GM21360 (cell line): ENCODE measurements around the gene EYS.
"Not testable (repeated sequence)": the region's sequence is repeated elsewhere in the genome, so short reads cannot be mapped to it uniquely, and the experiment has no call there.

Experiments used
- ATAC-seq: cut with Tn5 transposase; IDR thresholded peaks from one replicate; pipeline ENCODE4 v1.9.1; 2021; ENCODE audit warnings: mild to moderate bottlenecking, moderate library complexity; ENCODE audit not compliant: unreplicated experiment

EYS gene

DNA sequence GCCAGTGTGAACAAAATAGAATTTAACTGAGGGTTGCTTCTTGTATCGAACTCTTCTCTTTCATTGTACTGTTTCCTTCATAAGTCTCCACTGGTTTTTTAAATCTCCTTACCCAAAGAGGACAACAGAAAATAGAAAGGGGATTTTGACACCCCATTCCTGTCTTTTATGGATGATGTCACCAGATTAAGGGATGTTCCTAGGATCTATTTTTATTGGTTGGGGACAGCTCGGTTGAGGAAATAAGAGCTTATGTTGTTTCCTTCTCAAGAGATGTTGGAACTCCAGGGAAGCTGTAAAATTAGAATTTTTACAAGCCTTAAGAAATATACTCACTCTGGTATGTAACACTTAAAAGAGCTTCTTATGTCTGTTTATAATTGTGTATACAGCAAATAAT is 1900.0 kb downstream of the EYS start:
- no peak for ATAC-seq

DNA sequence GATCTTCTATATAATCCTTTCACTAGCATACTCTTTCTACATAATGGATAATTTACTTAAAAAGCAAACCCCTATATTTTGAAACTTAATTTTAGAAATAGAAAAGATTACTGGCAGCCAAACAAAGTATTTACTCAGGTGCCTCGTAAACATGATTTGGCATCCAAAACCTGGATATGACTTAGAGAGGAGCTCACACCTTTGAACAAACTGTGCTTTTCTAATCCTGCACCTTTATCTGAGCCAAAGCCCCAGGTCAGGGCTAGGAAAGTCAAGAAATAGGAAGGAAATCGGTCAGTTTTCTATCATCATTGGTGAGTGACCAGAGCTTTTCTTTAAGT is 1900.5 kb downstream of the EYS start:
- no peak for ATAC-seq

DNA sequence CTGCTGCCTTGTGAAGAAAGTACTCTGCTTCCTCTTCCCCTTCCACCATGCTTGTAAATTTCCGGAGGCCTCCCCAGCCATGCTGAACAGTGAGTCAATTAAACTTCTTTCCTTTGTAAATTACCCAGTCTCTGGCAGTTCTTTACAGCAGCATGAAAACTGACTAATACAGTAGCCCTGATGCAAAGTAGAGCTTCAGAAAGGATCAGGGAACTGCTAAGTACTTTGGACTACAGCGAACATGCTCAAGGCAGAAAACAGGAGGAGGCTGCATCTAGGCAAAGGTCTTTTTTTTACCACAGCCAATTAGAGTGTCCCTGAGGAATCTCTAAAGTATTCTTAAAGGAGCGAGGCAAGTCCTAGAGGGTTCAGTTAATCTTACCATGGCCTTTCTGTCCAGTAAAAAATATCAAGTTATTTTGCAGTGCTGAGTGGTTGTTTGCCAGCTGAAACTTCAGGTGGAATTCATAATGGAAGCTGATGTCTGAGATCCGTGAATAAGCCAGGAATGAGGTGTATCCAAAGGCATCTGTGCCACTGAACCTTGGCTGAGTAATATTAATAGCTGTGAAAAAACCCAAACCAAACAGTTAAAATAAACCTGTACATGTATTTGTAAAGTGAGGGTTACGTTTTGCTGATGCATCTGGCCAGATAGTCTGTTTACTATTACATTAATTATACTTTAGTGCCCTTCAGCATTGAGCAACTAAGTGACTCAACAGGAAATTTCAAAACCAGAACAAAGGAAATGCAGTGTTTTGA is 1901.0 kb downstream of the EYS start:
- no peak for ATAC-seq

DNA sequence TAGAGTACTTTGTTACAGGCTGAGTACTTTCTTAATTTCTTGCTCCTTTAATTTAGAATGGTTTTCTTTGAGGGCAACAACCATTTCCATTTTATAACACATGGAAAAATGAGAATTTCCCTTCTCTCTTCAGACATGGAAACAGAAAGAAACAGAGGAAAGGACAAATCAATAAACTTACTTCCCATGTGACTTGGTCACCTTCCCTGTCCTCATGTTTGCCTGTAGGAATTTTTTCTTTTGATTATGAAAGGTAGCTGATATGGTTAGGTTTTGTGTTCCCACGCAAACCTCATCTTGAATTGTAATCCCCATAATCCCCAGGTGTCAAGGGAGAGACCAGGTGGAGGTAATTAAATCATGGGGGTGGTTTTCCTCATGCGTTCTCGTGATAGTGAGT is 1901.7 kb downstream of the EYS start:
- no peak for ATAC-seq

DNA sequence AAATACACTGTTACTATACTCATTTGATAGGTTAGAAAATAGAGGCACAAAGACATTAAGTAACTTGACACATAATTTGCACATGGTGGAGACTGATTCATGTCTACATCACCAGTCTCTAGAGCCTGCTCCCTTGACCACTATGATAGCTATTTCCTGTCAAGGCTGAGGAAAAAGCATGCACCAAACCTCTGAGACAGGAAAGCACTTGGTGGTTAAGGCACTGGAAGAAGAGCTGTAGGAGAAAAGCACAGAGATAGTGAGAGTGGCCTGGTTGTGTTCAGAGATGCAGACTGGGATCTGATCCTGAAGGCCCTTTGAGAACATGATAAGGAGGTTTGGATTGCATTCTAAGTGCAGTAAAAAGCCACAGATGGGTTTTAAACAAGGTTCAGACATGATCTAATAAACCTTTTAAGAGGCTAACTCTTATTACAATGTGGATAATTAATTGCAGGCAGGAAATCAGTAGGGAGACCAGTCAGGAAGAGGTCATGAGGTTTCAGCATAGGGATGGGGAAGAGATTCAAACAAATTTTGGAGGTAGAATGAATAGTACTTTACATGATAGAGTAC is 1902.6 kb downstream of the EYS start:
- no peak for ATAC-seq

DNA sequence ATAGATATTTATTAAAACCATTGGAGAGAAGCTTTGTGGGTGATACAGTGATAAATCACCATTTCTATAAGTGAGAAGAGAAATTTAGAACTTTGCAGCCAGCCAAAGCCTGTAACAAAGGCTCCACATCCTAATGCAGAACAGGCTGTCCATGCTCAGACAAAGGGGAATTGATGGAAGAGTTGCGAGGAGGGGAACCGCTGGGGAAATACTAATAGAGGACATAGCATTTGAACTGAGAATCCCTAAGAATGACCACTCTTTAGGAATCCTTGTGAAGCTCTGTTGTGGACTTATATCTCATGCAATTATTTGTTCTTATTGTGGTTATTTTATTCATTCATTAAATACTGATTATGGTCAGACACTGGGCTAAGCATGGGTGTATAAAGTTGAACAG is 1903.7 kb downstream of the EYS start:
- no peak for ATAC-seq

DNA sequence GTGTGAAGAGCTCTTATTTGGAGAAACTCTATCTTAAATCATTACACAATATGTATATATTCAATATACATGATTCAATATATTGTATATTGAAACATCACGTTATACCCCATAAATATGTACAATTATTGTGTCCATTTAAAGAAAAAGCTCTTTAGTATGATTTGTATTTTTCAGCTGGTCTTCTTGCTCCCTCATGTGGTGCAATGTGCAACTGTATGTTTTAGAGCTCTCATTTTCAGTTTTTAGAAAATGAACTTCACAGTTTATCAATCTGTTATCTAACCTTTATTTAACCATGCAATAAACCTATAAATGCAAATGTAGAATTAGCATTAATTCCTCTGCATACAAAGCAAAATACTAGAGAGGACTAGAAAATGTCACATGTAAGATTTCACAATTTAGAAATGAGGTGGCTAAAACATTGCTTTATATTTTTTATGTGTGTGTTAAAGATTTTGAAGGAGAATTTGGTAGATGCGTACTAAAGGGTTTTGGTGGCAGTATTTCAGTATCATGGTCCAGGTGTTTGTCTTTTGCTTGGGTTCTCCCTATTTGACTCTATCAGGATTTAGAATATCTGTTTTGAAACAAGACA is 1904.3 kb downstream of the EYS start:
- ATAC-seq: no peak

DNA sequence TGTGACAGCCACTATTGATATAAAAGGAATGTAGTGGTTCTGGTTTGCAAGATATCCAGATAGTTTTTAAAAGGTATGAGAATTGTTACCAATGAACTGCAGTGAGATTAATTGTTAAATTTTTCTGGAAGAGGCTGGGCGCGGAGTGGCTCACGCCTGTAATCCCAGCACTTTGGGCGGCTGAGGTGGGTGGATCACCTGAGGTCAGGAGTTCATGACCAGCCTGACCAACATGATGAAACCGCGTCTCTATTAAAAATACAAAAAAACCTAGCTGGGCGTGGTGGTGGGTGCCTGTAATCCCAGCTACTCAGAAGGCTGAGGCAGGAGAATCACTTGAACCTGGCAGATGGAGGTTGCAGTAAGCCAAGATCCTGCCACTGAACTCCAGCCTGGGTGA is 1906.6 kb downstream of the EYS start:
- ATAC-seq: not testable (repeated sequence)

DNA sequence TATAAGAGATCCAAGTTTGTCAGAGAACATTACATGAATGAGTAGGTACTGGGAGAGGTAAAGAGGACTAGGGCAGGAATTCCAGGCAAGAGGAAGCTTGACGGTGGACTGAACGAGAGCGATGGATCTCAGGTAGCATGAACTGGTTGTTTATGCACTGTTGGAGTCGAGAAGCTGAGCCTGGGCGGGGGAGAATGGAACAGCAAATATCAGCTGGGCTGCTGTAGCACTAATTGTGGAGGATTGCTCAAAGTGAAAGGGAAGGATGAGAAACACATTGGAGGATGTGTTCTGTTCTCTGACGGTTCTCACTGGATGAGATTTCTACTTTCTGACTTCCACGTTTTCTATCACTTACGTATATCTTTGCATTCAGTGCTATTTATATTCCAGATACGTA is 1907.2 kb downstream of the EYS start:
- no peak for ATAC-seq

DNA sequence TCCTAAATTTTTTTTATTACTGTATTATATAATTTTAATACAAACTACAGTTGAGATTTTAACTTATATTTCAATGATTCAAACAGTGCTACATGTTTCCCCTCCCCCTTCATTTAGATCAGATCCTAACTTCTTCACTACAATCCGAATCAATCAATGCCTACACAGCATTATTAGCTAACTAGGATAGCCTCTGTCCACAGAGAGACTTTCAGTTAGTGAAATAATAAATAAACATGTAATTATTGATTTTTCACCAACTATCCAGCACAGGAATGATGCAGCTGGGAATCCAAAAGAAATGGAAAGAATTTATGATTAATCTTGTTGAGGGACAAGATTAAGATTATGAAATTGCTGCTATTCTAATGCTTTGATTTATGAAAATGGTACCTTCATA is 1907.7 kb downstream of the EYS start:
- ATAC-seq: no peak

DNA sequence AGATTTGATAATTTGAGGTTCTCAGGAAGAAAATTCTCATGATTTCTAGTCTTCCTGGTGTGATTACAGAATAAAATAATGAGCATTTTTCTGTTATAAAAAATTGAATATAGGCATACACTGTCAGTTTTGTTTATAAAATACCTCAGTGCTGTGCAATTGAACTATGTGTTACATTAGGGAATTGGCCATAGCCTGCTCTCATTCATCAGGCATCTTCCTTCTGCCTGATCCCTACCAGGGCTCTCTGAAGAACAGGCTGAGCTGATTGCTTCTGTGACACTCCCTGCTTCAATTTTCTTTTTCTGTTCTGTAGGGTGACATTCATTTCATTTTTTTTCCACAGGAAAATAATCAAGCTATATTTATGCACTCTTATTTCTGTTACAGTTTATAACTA is 1908.6 kb downstream of the EYS start:
- ATAC-seq: no peak

DNA sequence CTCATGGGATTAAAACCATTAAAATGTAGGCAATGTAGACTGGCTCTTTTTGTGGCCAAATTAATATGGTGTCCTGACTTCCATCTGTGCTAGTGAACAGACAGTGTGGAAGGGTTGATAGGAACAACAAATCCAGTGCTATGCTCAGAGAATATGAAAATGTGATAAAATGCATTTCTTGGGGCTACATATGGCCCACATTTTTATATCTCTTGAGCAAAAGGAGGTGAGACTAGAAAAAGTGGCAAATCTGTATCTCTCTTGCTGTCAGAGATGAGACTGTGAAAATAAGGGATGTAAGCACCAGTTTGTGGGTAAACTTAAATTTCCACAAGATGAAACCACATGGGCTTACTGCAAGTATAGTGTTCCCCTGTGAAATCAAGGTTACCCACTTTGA is 1909.3 kb downstream of the EYS start:
- ATAC-seq: no peak

DNA sequence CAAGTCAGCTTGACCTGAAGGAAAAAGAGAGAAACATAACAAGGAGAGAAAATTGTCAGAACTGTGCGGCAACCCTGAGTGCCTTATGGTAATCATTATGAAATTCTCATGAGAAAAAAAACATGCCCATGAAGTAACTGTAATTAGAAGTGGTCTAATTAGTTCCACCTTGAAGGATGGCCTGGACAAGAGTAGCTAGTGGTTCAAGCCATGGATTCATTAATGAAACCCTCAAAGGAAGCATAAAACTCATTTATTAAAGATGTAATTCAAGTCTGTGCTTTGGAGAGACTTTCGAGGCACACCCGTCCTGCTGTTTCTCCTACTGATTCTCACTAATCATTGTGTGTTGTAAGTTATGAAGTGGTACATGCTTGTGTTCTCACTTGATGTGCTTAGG is 1911.2 kb downstream of the EYS start:
- no peak for ATAC-seq

DNA sequence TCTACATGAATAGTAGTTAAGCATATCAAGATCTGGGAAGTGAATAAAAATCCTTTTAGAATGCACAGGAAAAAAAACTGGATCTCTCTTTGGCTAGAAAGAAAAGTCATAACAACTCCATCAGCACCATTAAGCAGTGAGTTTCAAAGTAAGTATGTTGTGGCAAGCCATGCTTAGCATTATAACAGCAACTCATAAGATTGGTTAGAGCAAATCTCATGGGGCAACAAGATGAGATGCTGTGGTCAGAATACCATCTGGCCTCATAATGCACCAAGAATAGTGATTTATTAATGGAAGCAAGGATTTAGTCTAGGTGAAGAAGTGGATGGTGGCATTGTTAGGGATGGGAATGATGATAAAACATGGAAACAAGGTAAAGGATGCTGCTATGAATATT is 1912.0 kb downstream of the EYS start:
- ATAC-seq: no peak

DNA sequence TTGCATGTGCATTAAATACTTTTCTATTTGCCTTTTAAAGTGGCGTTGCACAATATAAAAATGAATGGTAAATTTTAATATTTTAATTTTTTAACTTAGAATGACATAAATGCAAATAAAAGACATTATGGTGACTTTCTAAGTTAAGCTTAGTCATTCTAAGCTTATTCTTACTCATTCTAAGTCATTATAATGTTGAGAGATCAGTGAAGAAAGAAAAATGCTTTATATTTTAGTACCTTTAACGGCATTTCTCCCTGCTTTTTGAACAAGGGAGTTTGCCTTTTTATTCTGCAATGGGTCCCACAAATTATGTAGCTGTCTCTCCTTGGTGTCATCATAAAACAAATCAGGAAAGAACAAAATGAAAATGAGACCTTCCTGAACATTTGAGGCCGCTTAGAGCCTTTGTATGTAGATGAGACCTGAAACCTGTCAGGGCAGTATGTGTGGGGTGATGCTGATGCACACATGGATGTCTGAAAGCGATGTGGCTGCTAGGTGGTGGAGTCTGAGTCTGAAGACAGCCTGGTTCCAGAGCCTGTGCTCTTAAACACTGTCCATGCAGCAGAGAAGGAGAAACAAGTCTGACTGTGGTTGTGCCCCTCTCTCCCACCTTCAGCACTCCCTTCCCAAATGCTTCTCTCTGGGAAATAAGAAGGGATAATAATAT is 1913.4 kb downstream of the EYS start:
- no peak for ATAC-seq

DNA sequence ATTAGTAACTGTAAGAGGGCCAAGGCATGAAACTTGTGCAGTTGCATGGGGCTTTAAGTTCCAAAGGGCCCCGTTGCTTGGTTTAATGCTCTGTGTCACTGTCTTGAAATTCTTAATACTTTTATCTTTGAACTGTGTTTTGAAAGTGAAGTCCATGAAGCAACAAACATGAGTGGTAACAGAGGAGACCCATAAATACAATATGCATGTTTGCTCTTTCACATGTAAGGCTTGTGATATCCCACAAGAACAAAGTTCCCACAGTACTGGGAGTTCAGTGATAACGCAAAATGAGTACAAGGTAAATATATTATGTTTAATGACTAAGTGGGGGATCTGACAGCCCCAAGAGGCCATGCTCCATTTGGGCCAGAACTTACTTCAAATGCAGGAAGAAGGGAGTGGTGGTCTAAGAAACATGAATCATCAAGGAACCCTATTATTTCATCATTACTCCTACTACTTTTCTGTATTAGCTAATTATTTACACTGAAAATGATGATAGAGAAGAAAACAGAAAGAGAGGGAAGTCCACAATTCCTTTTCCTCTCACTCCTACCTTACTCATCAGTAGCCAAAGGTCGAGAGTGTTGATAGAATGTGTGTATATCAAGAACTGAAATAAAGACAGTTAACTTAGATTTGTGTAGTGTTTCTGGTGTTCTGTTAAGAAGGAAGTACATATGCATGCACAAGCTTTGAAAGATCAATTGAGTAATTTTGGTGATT is 1914.1 kb downstream of the EYS start:
- no peak for ATAC-seq

DNA sequence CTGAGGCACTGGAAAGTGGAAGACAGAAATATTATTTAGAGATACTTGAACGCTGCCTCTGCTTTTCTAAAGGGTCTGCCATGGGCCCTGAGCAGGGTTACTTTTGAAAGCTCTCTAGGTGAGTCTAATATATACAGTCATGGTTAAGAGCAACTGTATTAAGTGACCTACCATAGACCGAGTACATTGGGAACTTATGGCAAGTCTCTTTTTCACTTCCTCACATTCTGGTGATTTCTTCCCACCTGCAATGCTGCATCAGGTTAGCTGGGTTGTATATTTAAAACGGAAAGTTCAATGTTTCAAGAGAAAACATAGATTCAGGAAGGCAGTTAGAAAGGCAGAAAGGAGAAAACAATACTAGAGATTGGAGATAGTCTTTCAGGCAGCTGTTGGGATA is 1916.7 kb downstream of the EYS start:
- peak; percentile 61 for ATAC-seq

DNA sequence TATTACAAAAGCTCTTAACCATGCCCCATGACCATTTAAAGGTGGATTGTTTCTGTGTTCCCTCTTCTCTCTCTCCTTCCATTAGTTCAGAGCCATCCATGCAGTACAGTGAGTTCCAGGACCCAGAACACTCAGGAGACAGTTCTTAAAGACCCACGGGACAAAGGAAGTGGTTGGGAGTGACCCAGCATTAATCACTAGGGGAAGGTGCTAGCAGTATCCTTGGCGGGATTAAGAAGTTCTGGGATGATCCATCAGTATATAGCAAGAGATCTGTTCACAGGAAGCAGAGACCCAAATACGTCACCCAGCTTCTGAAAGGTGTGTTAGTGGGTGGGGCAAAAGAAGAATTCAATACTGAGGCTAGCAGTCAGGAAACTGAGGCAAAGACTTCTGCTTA is 1917.3 kb downstream of the EYS start:
- no peak for ATAC-seq

DNA sequence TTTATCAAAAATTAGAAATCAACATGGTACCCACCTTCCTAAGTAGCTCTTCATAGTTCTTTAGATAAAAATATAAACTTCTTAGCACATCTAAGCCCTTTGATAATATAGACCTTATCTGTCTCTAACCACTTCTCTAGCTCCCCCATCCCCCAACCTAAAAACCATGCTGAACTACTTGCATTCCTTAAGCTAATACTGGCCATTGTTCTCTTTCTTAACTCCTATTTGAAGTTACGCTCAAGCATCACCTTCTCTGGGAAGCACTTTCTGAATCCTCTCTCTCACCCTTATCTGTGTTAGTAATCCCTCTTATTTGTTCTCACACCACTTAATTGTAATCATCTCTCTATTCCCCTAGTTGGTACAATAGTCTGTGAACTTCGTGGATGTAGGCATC is 1918.5 kb downstream of the EYS start:
- ATAC-seq: no peak

DNA sequence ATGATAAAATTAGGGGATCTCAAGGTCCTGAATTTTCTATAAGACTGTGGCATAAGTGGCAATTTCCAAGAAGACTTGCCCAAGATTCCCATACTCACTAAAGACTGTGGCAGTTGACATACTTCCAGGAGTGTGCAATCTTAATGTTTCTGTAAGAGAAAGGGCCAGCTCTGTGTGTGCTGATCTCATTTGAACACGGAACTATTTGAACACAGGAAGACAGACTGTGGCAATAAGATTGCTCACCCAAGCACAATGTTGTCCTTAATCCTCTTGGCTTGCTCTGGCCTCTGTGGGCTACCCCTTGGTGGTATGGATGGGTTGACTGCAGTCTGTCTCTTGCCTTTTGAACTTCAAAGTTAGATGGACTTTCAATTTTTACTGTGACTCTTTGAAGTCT is 1920.0 kb downstream of the EYS start:
- no peak for ATAC-seq

DNA sequence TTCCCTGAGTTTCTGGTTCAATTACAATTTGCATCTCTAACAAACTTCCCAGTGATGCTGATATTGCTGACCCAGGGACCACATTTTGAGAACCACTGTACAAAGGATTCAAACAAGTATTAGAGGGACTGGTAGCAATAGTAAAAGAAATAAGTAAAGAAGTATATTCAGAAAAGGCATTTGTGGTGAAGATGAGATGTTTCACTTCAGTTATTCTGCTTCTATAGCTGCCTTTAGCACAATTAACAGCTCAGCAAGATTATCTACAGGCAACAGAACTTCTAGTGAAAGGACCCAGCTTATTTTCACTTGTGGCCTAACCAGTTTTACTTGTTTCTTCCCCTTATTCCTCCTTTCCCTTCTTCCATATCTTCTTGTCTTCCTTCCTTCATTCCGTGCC is 1922.0 kb downstream of the EYS start:
- no peak for ATAC-seq

DNA sequence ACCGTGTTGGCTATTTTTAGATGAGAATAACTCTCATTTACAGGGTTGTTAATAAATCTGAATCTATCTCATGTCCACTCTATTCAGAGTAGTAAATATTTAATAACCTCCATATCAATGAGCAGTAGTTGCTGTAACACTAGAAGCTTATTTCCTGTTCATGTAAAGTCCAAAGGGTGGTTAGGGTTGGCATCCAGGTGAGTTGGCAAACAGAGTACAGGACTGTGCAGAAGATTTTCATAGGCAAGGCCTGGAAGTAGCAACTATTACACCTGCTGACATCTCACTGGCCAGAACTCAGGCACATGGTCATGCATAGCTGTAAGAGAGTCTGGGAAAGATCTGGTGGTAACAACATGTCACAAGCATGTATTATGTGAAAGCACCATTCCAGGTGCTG is 1923.9 kb downstream of the EYS start:
- no peak for ATAC-seq
